22Rv1 (cell line): ENCODE data around the gene RPP25L.

Source experiments
- CTCF ChIP-seq: fragments of 450-650 bp; IDR thresholded peaks from 2 replicates; pipeline ENCODE4 v1.5.1; 2017; ENCODE audit warnings: mild to moderate bottlenecking
- ZFX ChIP-seq: fragments of 450-650 bp; IDR thresholded peaks from 2 replicates; pipeline ENCODE4 v1.6.1; 2017; ENCODE audit warnings: antibody characterized with exemption, borderline replicate concordance

- no peak for TF ChIP-seq CTCF
- TF ChIP-seq ZFX: no peak
Observed at GRCh38 chr9:34560599-34561214, 51.2 kb downstream of the RPP25L start.
